ENCODE results near the gene PGLYRP4.
"Not testable (repeated sequence)": the region's sequence is repeated elsewhere in the genome, so short reads cannot be mapped to it uniquely, and the experiment has no call there.

PGLYRP4 gene

DNA sequence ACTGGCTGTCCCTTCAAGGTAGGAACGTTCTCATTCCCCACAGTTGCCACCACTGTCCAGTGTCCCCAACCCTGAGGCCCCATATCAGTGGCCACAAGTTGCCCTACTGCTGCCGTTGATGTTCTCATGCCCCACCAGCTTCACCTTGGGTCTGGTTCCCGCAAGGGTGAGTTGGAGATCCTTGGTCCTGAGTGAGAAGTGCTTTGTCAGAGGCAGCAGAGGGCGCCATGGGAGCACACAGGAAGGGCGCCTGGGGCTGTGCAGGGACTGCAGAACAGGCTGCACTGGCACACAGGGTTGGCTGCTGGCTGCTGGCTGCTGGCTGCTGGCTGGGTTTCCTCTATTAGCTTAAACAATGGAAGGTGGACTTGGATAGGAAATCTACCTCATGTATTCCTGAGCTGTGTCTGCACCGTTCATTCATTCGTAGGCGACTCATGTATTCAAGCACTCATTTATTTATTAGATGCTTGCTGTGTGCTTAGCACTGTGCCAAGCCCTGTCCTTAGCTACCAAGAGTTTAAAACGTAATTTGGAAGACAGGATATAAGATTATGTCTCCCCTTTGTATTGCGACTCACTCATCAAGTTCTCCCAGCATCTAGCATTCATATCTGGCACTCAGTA is 6.9 kb upstream of the PGLYRP4 start:
- DNase-seq, result no peak

DNA sequence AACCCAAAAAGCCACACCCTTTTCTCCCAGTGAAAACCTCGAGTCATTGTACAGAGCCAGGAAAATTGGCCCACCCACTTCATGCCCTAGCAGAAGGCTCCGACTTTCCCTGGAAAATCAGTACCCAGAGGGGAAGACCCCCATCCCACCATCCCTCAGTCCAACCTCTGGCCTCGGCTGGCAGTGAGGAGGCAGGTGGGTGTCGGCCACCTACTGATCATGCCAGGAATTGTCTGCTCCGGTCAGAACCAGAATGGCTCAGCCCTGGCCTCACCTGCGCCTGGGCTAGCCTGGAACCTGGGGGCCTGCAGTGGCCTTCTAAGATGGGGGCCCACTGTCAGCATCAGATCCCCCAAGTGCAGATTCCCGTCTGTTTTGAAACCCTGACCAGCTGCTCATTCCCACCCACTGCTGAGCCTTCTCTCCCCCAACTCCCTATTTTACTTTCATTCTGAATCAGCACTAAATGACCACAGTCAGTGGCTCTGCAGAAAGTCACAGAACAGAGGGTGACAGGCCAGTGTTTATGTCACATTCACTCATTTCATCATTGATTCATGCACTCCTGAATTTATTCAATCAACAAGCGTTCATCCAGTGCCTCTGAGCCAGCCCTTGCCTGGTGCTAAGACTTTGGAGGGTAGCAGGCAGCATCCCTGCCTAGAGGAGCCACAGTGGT is 6.0 kb upstream of the PGLYRP4 start:
- no peak for DNase-seq

DNA sequence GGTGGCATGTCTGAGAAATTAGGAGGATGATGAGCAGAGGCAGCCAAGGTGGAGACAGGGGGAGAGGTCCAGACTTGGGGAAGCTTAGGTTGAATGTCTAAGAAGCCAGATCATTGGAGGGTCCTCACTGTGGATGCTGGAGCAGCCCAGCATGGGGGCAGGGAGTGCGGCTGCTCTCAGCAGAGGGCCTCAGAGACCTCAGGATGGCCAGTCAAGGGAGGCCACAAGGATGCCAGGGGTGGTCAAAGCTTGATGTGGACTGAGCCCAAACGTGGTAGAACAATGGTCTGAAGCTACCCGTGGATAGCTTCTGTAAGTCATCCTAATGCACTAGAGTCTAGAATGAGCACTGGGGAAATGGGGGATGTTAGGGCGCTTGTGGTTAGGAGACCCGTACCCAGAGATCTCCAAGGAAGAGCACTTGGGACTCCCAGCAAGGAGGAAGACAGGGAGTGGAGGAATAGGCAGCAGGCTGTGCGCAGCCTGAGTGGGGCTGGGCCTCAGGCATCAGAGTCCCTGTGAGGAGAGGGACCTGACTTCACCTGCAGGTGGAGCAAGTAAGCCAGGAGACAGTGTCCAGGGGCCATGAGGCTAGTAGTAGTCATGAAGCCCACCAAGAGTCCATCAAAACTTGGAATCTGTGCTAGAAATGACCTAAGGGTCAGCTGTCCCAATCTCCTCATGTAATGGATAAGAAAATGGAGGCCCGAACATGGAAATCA is 4.7 kb upstream of the PGLYRP4 start:
- DNase-seq, result no peak

DNA sequence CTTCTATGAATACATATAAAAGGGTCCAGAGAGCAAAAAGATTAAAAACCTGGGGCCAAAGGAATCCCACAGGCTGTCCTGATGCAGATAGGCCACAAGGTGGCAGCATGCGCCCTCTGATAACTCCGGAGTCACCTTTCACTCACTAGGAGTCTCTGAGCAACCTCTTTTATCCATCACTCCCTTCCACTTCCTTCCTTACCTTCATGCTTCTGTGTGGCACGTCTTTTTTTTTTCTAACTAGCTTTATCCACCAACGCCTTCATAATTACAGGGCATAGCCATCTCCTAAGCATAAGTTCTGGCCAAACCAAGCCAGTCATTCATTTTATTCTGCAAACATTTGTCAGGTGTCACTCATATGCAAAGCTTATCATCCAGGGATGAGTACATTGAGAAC is 3.9 kb upstream of the PGLYRP4 start:
- DNase-seq, result no peak

DNA sequence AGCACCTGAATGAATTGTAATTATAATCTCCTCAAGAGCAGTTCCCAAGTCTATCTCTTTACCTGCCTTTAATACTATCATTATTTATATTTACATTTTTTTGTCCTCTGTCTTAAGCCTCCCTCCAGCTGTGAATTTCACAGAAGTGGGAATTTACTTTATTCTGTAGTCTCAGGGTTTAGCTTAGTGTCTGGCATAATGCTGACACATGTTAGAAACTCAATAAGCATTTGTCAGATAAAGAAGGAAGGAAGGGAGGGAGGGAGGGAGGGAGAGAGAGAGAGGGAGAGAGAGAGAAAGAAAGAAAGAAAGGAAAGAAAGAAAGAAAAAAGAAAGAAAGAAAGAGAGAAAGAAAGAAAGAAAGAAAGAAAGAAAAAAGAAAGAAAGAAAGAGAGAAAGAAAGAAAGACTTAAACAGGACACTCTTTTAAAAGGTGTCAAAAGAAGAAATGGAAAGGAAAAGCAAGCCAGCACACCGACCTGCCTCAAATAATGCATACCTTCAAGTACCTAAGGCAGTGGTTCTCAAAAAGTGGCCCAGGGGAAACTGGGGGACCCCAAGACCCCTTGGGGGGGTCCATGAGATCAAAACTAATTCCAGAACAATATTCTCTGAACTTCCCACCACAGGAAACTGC is 1.8 kb upstream of the PGLYRP4 start:
- DNase-seq, result no peak

DNA sequence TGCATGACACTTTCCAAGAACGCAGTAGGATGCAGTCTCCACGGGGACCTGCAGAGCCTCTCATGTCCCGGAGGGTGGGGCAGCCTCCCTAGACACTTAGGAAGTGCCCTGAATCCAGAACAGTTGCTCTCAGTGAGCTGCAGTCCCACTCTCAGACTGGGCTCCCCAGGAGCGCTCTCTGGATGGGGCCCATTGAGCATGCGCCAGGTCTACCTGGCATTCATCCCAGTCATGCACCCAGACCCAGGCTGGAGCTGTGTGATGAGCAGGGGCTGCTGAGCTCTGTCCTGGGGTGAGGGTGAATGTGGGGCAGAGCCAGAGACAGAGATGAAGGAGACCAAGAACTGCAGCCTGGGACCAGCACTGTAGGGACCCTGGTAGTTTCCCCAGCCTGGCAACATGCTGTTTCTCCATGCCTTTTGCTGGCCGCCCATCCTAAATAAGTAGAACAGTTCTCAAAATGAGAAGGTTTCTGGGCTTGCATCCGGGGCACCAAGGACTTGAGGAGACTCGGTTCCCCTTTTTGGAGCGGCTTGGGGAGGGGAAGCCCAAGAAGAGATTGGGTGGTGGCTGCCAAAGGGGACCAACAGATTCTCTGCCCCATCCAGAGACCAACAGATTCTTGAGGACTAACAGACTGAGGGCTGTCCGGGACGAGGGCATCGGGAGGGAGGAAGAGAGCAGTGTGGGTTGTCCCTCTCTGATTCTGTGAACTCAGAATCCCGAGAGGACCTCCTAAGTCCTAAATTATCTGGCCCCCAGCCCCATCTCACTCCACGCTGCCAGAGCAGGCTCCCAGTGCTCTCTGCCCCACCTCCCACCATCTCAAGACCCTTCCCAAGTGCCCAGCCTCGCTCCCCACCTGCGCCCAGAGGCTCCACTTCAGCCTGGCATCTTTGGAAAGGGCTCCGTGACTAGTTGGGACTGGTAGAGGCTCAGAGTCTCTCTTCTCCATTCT is 1.0 kb upstream of the PGLYRP4 start:
- no peak for DNase-seq

DNA sequence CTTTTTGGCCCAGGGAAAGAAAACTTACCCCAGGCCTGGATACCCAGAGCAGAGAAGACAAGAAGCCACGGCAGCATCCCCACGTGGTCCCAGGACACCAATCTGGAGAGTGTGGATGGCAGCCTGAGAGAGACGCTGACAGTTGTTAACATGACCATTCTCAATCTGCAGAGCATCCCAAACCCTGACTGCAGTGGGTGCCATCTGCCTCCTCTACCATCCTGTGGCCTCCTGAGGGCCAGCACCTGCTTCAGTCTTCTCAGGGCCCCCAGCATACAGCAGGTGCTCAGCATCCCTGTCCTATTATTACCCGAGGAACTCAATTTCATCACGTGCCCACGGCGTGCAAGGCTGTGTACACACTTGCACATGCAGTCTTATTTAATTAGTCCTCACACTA is 785 bp downstream of the PGLYRP4 start:
- no peak for DNase-seq

DNA sequence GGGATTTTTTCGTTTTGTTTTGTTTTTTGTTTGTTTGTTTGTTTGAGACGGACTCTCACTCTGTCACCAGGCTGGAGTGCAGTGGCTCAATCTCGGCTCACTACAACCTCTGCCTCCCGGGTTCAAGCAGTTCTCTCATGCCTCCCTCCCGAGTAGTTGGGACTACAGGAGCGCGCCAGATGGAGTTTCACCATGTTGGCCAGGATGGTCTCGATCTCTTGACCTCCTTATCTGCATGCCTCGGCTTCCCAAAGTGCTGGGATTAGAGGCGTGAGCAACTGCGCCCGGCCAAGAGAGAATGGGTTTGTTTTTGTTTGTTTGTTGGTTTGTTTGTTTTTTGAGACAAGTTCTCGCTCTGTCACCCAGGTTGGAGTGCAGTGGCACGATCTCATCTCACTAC is 1.6 kb downstream of the PGLYRP4 start:
- not testable (repeated sequence) for DNase-seq

DNA sequence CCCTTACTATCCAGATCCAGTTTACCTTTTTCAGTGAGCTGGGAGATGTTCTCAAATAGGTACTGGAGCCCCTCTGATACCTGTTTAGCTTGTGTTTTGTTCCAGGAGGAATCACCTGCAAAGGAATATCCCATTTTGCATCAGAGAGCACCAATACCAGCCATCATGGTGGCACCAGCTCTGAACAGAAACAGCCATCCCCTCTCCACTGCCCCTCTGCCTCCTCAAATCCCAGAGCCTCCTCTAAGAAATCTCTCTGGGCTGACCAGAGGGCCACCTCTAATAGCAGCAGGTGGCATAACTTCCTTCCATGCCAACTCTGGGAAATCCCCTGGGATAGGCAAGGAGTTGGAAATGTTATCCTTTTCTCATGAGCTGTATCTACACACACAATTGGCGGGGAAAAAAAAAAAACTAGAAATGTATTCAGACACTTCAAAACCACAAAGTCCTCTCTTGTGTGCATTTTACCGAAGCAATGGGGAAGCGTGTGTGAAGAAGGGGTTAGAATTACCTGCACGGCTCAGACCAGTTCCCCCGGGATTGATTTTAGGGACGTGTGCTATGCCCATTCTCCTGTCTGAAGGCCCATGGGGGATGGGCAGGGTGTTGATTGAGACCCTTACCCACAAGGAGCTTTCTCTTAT is 2.4 kb downstream of the PGLYRP4 start:
- no peak for DNase-seq

DNA sequence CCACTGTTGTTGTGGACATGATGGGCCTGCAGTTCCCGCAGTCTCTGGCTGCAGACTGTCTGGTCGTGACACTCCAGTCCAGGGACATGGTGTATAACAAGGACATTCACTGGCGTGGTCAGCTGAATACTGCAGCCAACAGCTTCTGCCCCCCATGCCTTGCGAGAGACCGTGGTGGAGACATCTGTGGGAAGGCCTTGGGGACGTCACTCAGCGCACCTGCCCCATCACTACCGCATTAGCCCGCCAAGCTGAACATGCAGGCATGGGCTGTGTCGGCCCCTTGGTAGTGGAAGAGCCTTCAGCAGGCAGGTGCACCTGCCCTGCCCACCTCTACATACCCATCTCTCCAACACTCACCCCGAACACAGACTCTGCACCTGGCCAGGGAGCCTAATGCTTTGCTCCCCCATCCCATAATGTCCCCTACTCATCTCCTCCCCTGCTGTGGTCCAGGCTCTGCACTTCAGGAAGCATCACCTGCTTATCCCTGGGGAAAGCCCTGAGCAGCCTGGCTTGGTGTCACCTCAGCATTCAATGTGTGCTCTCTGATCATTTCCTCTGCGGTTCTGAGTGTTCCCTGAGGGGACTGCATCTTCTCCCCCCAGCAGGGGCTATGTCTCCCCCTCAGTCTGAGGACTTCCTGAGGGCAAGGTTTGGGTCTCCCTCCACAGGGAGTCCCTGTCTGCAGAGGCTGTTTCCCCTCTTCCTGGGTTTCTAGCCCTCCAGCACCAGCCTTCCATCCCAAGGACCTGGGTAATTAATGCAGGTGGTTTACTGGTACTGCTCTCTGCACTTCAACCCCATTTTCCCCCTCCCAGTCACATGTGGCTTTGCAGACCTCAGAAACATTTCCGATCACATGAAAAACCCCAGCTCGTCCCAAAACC is 3.2 kb downstream of the PGLYRP4 start:
- DNase-seq, result no peak

DNA sequence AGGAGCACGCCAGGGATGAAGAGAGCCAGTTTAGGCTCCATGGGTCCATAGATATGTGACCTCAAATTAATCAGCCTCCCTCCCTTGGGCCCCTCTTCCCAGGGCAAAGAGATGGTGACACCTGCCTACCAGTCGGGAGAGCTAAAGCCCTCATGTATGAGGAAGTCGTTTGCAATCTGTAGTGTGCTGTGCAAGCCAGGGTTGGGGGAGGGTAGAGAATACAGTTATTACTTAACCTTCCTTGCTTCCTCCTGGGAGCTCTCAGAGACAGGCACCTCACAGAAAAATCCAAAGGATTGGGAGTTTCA is 4.0 kb downstream of the PGLYRP4 start:
- no peak for DNase-seq

DNA sequence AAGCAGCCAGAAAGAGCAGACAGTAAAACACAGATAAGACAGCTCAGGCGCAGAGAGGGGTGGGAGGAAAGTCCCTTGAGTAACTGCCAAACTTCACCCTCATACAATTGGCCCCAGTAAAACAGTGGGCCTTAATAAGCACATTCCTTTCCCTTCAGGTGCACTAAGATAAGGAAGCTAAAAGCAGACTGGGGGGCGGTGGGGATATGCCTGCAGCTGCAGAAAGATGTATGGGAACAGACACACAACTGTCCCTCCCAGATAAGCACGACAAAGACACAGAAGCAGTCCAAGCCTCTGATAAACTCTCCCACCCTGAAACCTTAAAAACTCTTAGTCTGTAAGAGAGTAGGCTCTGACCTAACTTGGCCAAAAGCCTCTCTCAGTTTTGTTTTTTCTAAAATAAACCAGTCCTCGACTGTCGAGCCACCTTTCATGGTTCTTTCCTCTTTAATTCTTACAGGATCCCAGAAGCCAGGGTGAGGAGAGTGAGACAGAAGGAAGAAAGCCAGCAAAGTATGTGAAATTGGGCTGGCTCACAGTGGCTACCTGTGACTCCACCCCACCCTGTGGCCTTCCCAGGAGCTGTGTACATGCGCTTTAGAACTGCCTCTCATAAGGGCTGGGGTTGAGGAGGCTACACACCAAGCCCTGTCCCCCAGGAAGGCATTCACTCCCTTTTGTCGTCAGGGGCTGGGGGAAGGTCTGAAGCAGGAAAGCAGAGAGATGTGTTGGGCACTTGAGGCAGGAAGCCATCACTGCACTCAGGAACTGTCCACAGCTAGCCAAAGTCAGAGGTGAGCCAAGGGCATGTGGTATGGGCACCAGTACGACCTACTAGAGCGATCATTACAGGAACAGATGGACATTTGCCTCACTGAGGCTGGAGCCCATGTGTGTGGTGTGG is 4.6 kb downstream of the PGLYRP4 start:
- no peak for DNase-seq

DNA sequence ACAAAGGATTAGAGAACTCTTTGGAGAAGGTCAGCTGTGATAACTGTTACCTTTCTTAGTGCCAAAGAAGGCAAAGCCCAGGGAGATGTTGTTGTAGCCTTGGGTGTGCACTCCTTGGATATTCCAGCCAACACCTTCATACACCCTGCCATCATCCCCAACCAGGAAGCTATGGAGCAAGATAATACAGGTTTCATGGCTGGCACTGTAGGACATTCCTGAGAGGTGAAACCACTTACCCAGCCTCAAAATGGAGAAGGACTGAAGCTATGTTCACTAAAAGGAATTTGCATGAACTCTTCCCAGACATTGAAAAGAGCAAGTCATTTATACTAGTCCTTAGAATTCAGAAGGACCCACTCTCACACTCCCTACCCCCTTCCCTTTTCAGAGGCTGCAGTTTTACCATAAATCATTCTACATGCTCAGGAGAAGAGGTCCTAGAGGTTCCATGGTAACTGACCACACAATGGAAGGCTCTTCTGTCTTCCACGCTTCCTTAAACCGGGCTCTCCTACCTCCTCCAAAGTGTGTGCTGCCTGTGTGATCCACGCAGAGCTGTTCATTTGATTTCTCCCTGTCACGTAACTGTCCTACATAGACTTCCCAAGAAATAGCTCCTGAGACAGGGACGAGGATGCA is 5.5 kb downstream of the PGLYRP4 start:
- DNase-seq, result no peak

DNA sequence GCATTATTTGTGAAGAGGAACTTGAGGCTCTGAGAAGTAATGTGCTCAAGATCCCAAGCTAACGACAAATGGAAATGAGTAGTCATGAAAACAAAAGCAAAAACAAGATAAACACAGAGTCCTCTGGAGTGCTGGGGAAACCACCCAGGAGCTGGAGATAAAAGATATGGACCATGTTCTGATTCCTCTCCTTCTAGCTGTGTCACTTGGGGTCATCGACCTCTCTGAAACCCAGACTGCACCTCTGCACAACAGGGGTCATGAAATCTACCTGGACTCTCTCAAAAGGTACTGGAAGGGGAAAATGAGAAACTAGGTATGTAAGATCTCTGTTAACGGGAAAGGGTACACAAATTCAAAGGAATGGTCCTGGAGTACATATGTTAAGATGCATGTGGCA is 6.5 kb downstream of the PGLYRP4 start:
- no peak for DNase-seq

DNA sequence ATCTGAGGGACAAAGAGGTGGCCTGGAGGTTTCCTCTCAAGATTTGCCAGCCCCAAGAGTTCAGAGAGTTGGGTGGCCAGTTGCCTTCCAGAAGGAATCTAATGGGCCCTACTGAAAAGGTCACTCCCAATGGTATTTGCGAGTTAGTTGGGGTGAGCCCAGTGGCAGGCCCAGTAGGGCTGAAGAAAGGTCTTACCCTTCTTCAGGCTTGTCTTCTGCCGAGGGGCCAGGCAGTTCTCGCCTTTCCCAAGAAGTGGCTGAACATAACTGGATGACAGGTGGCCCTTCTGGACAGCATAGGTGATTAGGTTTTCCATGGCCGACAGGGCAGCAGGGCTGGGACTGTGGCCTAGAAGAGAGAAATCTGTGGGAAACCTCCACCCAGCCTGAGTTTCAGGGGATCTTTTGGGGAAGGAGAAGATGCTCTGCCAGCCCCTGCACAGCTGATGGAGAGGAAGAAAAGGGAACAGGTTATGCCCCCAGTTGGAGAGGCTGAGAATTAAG is 7.2 kb downstream of the PGLYRP4 start:
- DNase-seq, result no peak

DNA sequence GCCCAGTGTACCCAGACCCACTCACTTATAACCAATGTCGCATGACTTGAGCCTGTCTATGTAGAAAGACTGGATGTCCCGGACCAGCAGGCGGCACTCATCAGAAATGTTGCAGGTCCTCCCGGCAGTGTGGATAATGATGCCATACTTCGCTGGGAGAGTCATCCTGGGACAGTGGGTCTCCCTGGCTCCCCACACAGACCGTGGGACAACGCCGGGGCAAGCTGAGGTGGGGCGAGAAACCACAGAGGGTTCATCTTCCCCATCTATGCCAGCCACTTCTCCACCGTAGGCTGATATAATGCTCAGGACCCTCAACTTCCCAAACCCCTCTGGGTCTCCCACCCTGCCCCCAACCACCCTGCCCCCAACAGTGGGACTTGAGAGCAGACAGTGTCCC is 8.3 kb downstream of the PGLYRP4 start:
- no peak for DNase-seq

DNA sequence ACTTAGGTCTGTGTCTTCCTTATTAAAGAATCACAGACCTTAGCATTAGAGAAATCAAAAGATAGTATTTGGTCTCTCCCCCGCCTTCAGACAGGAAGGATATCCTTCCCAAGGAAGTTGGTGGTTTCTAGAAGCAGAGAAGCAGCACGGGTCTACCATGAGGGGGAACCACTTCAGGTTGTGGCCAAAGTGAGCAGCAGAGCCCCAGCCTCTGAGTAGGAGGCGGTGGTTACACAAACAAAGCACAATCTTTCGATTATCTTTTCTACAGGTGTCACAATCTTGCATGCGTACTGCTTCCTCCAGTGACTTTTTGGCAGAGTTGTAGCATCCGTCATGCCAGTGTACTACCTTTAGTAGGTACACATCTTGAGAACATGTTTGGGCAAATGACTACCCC is 8.8 kb downstream of the PGLYRP4 start:
- DNase-seq, result no peak

DNA sequence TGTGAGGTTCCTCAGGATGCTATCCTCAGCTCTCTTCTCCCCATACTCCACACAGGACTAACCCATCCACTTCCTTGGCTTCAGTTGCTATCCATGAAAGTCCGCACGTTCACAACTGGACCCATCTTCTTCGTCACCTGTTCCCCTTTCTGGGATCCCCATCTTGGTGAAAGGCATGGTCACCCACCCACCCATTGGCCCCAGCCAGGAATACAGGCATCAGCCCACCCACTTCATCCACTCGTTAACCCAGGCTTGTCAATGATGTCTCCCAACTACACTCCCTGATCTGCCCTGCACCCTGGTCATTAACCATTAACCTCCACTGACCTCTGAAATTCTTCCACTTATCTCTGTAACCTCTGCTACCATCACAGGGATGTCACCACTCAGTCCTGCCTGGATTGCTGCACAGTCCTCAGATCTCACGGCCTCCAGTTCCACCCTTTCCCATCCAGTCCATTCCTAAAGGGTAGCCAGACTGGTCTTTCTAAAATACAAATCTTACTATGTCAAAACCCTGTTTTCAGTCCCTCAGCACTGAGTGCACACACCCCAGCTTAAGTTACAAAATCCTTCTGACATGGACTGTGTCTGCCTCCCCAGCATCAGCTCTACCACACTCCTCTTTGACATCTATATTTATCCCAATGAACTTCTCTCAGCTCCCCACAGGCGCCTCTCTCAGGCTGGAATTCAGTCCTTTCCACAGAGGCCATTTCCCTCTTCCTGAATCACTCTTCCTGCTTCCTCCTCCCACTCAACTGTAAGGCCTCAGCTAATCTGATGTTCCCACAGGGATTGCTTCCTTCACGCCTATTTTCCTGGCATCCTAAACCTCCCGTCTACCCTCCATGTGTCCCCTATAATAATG is 10.4 kb downstream of the PGLYRP4 start:
- DNase-seq, result no peak

Measured in cortex of kidney (tissue), 1 donor.